Activated T-cell treated with anti-CD3 and anti-CD28 coated beads, Interleukin-2, amount 50 U/mL, for 4 hours (primary cell): ENCODE measurements around the gene NSUN2. TPM values are rescaled to one million over a fixed set of nuclear protein-coding genes. Genes with fewer than 3 reads are reported as not detected.
A peak's percentile ranks its signal among the peaks of the same experiment; 100 is the strongest.
"Not testable (repeated sequence)": the region's sequence is repeated elsewhere in the genome, so short reads cannot be mapped to it uniquely, and the experiment has no call there.

ENCODE experiments used
- ATAC-seq, 2 donors: fragments of 200-7000 bp; cut with Tn5 transposase; one replicate each; pipeline ENCODE4 v1.10.0; 2021
- DNase-seq: peaks from one replicate; pipeline ENCODE4 v3.0.0-alpha.2; 2020
- H3K27me3 Mint-ChIP-seq: one replicate; pipeline ENCODE4 v1.8.0; 2021; ENCODE audit warnings: low read depth, mixed read lengths
- H3K36me3 Mint-ChIP-seq: one replicate; pipeline ENCODE4 v1.8.0; 2022; ENCODE audit warnings: mixed read lengths; ENCODE audit not compliant: insufficient read depth
- H3K4me1 Mint-ChIP-seq: one replicate; pipeline ENCODE4 v1.8.0; 2021; ENCODE audit warnings: low read depth, mixed read lengths
- H3K4me3 Mint-ChIP-seq: one replicate; pipeline ENCODE4 v1.8.0; 2021; ENCODE audit warnings: mild to moderate bottlenecking, moderate library complexity, mixed read lengths
- H3K9me3 Mint-ChIP-seq: one replicate; pipeline ENCODE4 v1.8.0; 2021; ENCODE audit warnings: mixed read lengths
- total RNA-seq, 3 donors: library from RNA; stranded (reverse); gene quantifications; one replicate each; pipeline ENCODE4 v1.2.1, GENCODE V29; 2021

Gene NSUN2
- 100 to 1,000 TPM; 160 to 175 (median 165) TPM for total RNA-seq

- ATAC-seq: peak; percentile 89
Observed at GRCh38 chr5:6632888-6633468, at the start of gene NSUN2, which contains the start of gene SRD5A1. Gene NSUN2, minus strand, starts transcription at chr5:6633044. Its CDS starts 65 bp downstream, at chr5:6632979. Gene SRD5A1, plus strand, starts transcription at chr5:6633440. Its CDS starts 137 bp downstream, at chr5:6633577.

GRCh38 chr5:6682239-6682638 lies 49.4 kb upstream of the NSUN2 start:
- H3K4me1 Mint-ChIP-seq: peaks cover 4% of the 10 kb centered on the region
- DNase-seq (no peak), ATAC-seq (no peak)
- no peaks in the 10 kb centered on the region for H3K36me3 Mint-ChIP-seq
- no peaks in the 10 kb centered on the region for H3K9me3 Mint-ChIP-seq
- H3K27me3 Mint-ChIP-seq: peaks cover 30% of the 10 kb centered on the region
- H3K4me3 Mint-ChIP-seq: no peak overlapping the region

More at GRCh38 chr5:6632888-6633468, at the start of gene NSUN2, which contains the start of gene SRD5A1:
- no peaks in the 10 kb centered on the region for H3K9me3 Mint-ChIP-seq
- H3K27me3 Mint-ChIP-seq: no peaks in the 10 kb centered on the region
- H3K36me3 Mint-ChIP-seq: peaks cover 38% of the 10 kb centered on the region
- peaks cover 46% of the 10 kb centered on the region for H3K4me1 Mint-ChIP-seq
- peak; percentile 93 for DNase-seq
- H3K4me3 Mint-ChIP-seq: peak within 1 kb of the TSS; percentile 99

GRCh38 chr5:6681682-6682081 lies 48.8 kb upstream of the NSUN2 start:
- Mint-ChIP-seq H3K4me3 (no peak overlapping the region), H3K9me3 (no peaks in the 10 kb centered on the region), H3K4me1 (peaks cover 2% of the 10 kb centered on the region), H3K27me3 (peaks cover 28% of the 10 kb centered on the region), H3K36me3 (no peaks in the 10 kb centered on the region)
- ATAC-seq: no peak
- no peak for DNase-seq

GRCh38 chr5:6680922-6681321 lies 48.1 kb upstream of the NSUN2 start:
- DNase-seq: no peak
- no peaks in the 10 kb centered on the region for H3K9me3 Mint-ChIP-seq
- peaks cover 21% of the 10 kb centered on the region for H3K27me3 Mint-ChIP-seq
- no peak overlapping the region for H3K4me3 Mint-ChIP-seq
- ATAC-seq: no peak
- no peaks in the 10 kb centered on the region for H3K4me1 Mint-ChIP-seq
- no peaks in the 10 kb centered on the region for H3K36me3 Mint-ChIP-seq

- peaks cover 4% of the 10 kb centered on the region for H3K27me3 Mint-ChIP-seq
- no peak for ATAC-seq
Observed at GRCh38 chr5:6678385-6678784, 45.5 kb upstream of the NSUN2 start.

GRCh38 chr5:6676702-6677101 lies 43.9 kb upstream of the NSUN2 start:
- DNase-seq: no peak
- no peaks in the 10 kb centered on the region for H3K4me1 Mint-ChIP-seq
- peaks cover 2% of the 10 kb centered on the region for H3K27me3 Mint-ChIP-seq
- H3K36me3 Mint-ChIP-seq: no peaks in the 10 kb centered on the region
- ATAC-seq: no peak
- no peak overlapping the region for H3K4me3 Mint-ChIP-seq
- no peaks in the 10 kb centered on the region for H3K9me3 Mint-ChIP-seq

More at GRCh38 chr5:6678385-6678784, 45.5 kb upstream of the NSUN2 start:
- Mint-ChIP-seq H3K36me3 (no peaks in the 10 kb centered on the region), H3K4me1 (no peaks in the 10 kb centered on the region), H3K9me3 (no peaks in the 10 kb centered on the region), H3K4me3 (no peak overlapping the region)
- no peak for DNase-seq

GRCh38 chr5:6675784-6676491 lies 43.1 kb upstream of the NSUN2 start:
- no peaks in the 10 kb centered on the region for H3K36me3 Mint-ChIP-seq
- H3K9me3 Mint-ChIP-seq: no peaks in the 10 kb centered on the region
- H3K27me3 Mint-ChIP-seq: no peaks in the 10 kb centered on the region
- no peaks in the 10 kb centered on the region for H3K4me1 Mint-ChIP-seq
- ATAC-seq (no peak), DNase-seq (no peak)
- H3K4me3 Mint-ChIP-seq: no peak overlapping the region

- Mint-ChIP-seq H3K4me3 (no peak overlapping the region), H3K9me3 (no peaks in the 10 kb centered on the region), H3K4me1 (no peaks in the 10 kb centered on the region), H3K27me3 (no peaks in the 10 kb centered on the region), H3K36me3 (peaks cover 5% of the 10 kb centered on the region)
- DNase-seq: no peak
- no peak for ATAC-seq
Observed at GRCh38 chr5:6674886-6675285, 42.0 kb upstream of the NSUN2 start.

- H3K36me3 Mint-ChIP-seq: peaks cover 10% of the 10 kb centered on the region
- H3K9me3 Mint-ChIP-seq: no peaks in the 10 kb centered on the region
- no peaks in the 10 kb centered on the region for H3K27me3 Mint-ChIP-seq
- DNase-seq: no peak
- no peak overlapping the region for H3K4me3 Mint-ChIP-seq
- no peaks in the 10 kb centered on the region for H3K4me1 Mint-ChIP-seq
- no peak for ATAC-seq
Observed at GRCh38 chr5:6674421-6674820, 41.6 kb upstream of the NSUN2 start.

GRCh38 chr5:6673963-6674362 lies 41.1 kb upstream of the NSUN2 start:
- Mint-ChIP-seq H3K36me3 (peaks cover 12% of the 10 kb centered on the region), H3K4me3 (no peak overlapping the region), H3K9me3 (no peaks in the 10 kb centered on the region), H3K4me1 (no peaks in the 10 kb centered on the region), H3K27me3 (no peaks in the 10 kb centered on the region)
- ATAC-seq (no peak), DNase-seq (no peak)

GRCh38 chr5:6673031-6673430 lies 40.2 kb upstream of the NSUN2 start:
- no peaks in the 10 kb centered on the region for H3K4me1 Mint-ChIP-seq
- no peaks in the 10 kb centered on the region for H3K9me3 Mint-ChIP-seq
- ATAC-seq (no peak), DNase-seq (no peak)
- peaks cover 12% of the 10 kb centered on the region for H3K36me3 Mint-ChIP-seq
- no peak overlapping the region for H3K4me3 Mint-ChIP-seq
- H3K27me3 Mint-ChIP-seq: no peaks in the 10 kb centered on the region

GRCh38 chr5:6668717-6669116 lies 35.9 kb upstream of the NSUN2 start:
- H3K4me3 Mint-ChIP-seq, DNase-seq, ATAC-seq, H3K9me3 Mint-ChIP-seq, H3K27me3 Mint-ChIP-seq, H3K4me1 Mint-ChIP-seq: not testable (repeated sequence)
- H3K36me3 Mint-ChIP-seq: peaks cover 15% of the 10 kb centered on the region

- H3K27me3 Mint-ChIP-seq: no peaks in the 10 kb centered on the region
- no peaks in the 10 kb centered on the region for H3K9me3 Mint-ChIP-seq
- H3K4me3 Mint-ChIP-seq: no peak overlapping the region
- H3K4me1 Mint-ChIP-seq: no peaks in the 10 kb centered on the region
- no peak for DNase-seq
- no peak for ATAC-seq
- peaks cover 15% of the 10 kb centered on the region for H3K36me3 Mint-ChIP-seq
Observed at GRCh38 chr5:6667648-6668047, 34.8 kb upstream of the NSUN2 start.

GRCh38 chr5:6666762-6667161 lies 33.9 kb upstream of the NSUN2 start:
- ATAC-seq (no peak), DNase-seq (no peak)
- Mint-ChIP-seq H3K4me3 (no peak overlapping the region), H3K27me3 (no peaks in the 10 kb centered on the region), H3K36me3 (peaks cover 15% of the 10 kb centered on the region), H3K4me1 (no peaks in the 10 kb centered on the region), H3K9me3 (no peaks in the 10 kb centered on the region)

- H3K9me3 Mint-ChIP-seq: peaks cover 10% of the 10 kb centered on the region
- H3K27me3 Mint-ChIP-seq: no peaks in the 10 kb centered on the region
- DNase-seq: no peak
- no peak for ATAC-seq
- peaks cover 9% of the 10 kb centered on the region for H3K4me1 Mint-ChIP-seq
- H3K36me3 Mint-ChIP-seq: peaks cover 27% of the 10 kb centered on the region
- no peak overlapping the region for H3K4me3 Mint-ChIP-seq
Observed at GRCh38 chr5:6660688-6661087, 27.8 kb upstream of the NSUN2 start.
